GM19397 (cell line): Measurements from ENCODE around the gene CSK.
A peak's percentile ranks its signal among the peaks of the same experiment; 100 is the strongest.

Experiments
- ATAC-seq: cut with Tn5 transposase; IDR thresholded peaks from one replicate; pipeline ENCODE4 v1.9.1; 2021; ENCODE audit warnings: mild to moderate bottlenecking, moderate library complexity; ENCODE audit not compliant: unreplicated experiment

Gene CSK

GRCh38 chr15:74840851-74841775 is 59.2 kb downstream of the CSK start:
- ATAC-seq: no peak

DNA sequence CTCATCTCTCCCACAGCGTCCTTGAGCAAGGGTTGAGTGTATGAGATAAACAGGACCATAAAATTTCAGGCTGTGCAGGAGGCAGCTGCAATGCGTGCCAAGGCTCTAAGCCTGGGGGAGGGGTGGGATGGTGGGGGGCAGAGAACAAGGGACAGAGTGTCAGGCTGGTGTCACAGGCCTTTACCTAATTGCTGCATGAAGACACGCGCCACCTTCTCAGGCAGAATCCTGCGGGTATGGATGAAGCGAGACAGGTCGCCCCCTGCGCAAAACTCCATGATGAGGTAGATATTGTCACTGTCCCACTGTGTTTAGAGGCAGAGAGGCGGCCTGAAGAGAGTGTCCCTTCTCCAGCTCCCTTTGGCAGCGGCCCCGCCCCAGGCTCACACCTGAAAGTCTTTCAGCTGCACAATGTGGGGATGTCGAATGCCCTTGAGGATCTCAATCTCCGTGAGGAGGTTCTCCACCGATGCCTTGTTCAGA is 60.1 kb downstream of the CSK start:
- ATAC-seq: no peak

GRCh38 chr15:74842581-74843444 is 60.9 kb downstream of the CSK start, which contains the start of gene ULK3:
ULK3 (minus strand) TSS chr15:74843156; CDS start chr15:74843105, 51 bp downstream.
- peak; percentile 90 for ATAC-seq

- no peak for ATAC-seq
These were observed 61.6 kb downstream of the CSK start for GRCh38 chr15:74843445-74843828.

- ATAC-seq: no peak
These were observed 62.0 kb downstream of the CSK start for GRCh38 chr15:74843891-74844299.

- ATAC-seq: no peak
These were observed 62.7 kb downstream of the CSK start for GRCh38 chr15:74844319-74845207.

GRCh38 chr15:74845208-74845568 is 63.3 kb downstream of the CSK start:
- ATAC-seq: no peak

DNA sequence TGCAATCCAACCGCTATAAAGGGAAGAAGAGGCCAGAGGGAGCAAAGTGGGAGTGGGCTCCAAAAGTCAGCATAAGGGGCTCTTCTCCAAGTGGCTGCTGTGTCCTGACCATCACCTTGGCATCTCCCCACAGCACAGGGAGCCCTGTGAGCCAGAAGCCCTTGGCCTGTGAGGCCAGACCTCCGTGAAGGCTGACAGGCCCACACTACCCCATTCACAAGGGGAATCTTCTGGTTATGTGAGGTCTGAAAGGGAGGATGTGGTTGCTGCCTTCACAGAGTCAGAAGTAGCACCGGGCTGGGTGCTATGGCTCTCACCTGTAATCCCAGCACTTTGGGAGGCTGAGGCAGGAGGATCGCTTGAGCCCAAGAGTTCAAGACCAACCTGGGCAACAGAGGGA is 63.7 kb downstream of the CSK start:
- ATAC-seq: no peak

DNA sequence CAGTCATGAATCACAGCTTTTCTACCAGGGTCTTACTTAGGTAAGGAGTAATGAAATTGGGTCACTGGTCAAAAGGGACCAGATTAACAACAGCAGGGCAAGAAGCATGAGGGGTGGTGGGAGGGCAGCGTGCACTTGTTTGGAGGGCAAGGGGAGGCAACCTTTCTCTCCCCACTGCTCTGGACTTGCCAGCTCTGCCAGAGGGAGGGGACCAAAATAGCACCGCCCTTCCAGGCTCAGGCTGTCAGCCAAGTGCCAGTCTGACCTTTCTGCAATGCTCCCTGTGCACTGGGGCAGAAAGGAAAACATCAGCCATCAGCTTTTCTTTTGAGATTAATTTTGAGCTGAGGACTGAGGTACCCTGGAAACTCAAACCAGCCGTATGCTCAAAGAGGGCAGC is 65.6 kb downstream of the CSK start:
- no peak for ATAC-seq

DNA sequence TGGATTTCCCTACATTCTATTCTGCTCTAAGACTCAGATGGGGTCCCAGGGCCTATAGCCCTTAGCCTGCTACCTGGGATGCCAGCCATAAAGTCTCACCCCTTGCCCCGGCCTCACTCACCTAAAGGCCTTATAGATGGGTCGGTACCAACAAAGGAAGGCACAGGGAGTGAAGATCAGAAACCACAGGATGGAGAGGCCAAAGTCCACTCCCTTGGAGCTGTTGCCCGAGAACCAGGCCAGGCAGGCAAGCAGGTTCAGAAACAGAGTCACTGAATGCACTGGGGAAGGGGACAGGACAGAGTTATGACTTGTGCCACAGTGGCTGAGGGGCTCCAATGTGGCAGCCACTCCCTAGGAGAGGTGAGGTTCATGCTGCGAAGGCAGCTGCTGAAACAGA is 68.5 kb downstream of the CSK start:
- no peak for ATAC-seq

DNA sequence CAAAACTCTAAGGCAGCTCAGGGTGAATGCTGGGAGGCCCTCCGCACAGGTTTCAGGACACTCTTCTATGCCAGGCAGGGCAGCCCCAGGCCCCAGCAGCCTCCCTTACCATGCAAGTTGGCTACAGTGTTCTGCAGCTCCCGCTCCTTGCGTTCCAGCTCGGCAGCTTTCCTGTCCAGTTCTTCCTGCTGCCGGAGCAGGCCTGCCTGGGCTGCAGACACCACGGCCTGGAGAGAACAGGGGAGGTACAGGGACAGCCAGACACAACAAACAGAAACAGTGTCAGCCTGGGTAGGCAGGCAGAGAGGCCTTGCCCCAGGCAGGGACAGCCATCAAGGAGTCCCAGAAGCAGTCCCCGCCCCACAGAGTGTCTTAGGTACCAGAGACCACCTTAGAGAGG is 70.1 kb downstream of the CSK start:
- ATAC-seq: no peak
